Stimulated activated CD4-positive, alpha-beta T cell treated with anti-CD3 and anti-CD28 coated beads, Interleukin-2, amount 100 ng/mL, for 4 hours (primary cell): ENCODE measurements around the gene PDP2.

Source experiments
- DNase-seq: peaks from one replicate; pipeline ENCODE4 v3.0.0-alpha.2; 2020; ENCODE audit warnings: low read depth

The PDP2 gene

GRCh38 chr16:66903544-66904427, 23.5 kb downstream of the PDP2 start:
- DNase-seq: no peak

- no peak for DNase-seq
Observed at GRCh38 chr16:66904428-66904845, 24.1 kb downstream of the PDP2 start.

GRCh38 chr16:66904846-66905632, 24.7 kb downstream of the PDP2 start:
- no peak for DNase-seq

- DNase-seq: no peak
Observed at GRCh38 chr16:66905633-66906539, 25.6 kb downstream of the PDP2 start.

GRCh38 chr16:66906916-66907836, 26.9 kb downstream of the PDP2 start:
- DNase-seq: no peak

GRCh38 chr16:66908116-66908515, 27.8 kb downstream of the PDP2 start:
- no peak for DNase-seq

GRCh38 chr16:66908762-66909559, 28.6 kb downstream of the PDP2 start:
- DNase-seq: no peak

GRCh38 chr16:66910175-66910940, 30.0 kb downstream of the PDP2 start:
- DNase-seq: no peak

GRCh38 chr16:66911112-66911511, 30.8 kb downstream of the PDP2 start:
- no peak for DNase-seq

- DNase-seq: no peak
Observed at GRCh38 chr16:66911801-66912200, 31.5 kb downstream of the PDP2 start.

GRCh38 chr16:66913081-66913480, 32.8 kb downstream of the PDP2 start:
- DNase-seq: no peak

- no peak for DNase-seq
Observed at GRCh38 chr16:66913711-66914110, 33.4 kb downstream of the PDP2 start.

GRCh38 chr16:66914541-66914940, 34.2 kb downstream of the PDP2 start:
- no peak for DNase-seq

GRCh38 chr16:66915041-66915440, 34.7 kb downstream of the PDP2 start:
- no peak for DNase-seq

GRCh38 chr16:66916518-66916917, 36.2 kb downstream of the PDP2 start:
- no peak for DNase-seq

- no peak for DNase-seq
Observed at GRCh38 chr16:66917741-66918140, 37.4 kb downstream of the PDP2 start.

- DNase-seq: no peak
Observed at GRCh38 chr16:66918355-66918754, 38.0 kb downstream of the PDP2 start.

- DNase-seq: no peak
Observed at GRCh38 chr16:66918803-66919568, 38.7 kb downstream of the PDP2 start, which contains the start of gene CDH16. CDH16 (minus strand) TSS chr16:66918885; CDS start chr16:66918065, 820 bp downstream.
